T47D (cell line): Measurements from ENCODE around the gene SEMA6A.

ENCODE experiments used
- DNase-seq, 2 experiments: peaks; one replicate each; pipeline versions ENCODE4 v3.0.0 to v3.0.0-alpha.2; 2011 to 2012; ENCODE audit warnings: low read depth in 1 of 2, low spot score in 1 of 2
- JUND ChIP-seq: IDR thresholded peaks from 2 replicates; pipeline ENCODE4 v1.6.1; 2012; ENCODE audit warnings: low read depth
- in situ Hi-C: cut with HindIII; loops from 2 replicates; pipeline ENCODE4 v1.10.0; 2016; ENCODE audit warnings: low sequenced_read_pairs, low pct_unique_long_range_greater_than_20kb

SEMA6A gene

GRCh38 chr5:116415989-116416388, 158.6 kb downstream of the SEMA6A start:
- in situ Hi-C loops = no loop called here
- TF ChIP-seq JUND = no peak
- no peak for DNase-seq

DNA sequence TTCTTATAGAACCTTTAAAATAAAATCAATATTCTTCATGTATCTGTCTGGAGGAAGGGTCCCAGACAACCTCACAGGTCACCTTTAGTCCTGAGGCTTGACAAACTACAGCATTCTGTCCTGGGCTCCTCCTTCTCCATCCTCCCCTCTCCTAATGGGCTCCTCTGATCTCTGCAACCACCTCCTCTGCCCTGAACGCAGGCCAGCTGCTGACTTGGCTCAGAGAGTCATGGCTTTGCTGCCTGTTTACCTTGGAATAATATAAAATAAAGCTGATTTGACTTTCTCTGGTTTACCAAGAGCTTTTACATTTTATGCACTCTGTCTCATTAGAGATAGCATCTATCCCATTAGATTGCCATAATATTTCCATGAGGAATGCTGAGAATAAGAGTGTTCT, 159.4 kb downstream of the SEMA6A start:
- no peak for TF ChIP-seq JUND
- in situ Hi-C loops = no loop called here
- DNase-seq = no peak

- in situ Hi-C loops = no loop called here
- DNase-seq = no peak
- no peak for TF ChIP-seq JUND
Observed at GRCh38 chr5:116411101-116411571, 163.5 kb downstream of the SEMA6A start.

GRCh38 chr5:116410336-116410890, 164.2 kb downstream of the SEMA6A start:
- no peak for DNase-seq
- in situ Hi-C loops = no loop called here
- TF ChIP-seq JUND = no peak

GRCh38 chr5:116409591-116410296, 164.9 kb downstream of the SEMA6A start:
- DNase-seq = no peak
- no peak for TF ChIP-seq JUND
- in situ Hi-C loops = no loop called here

GRCh38 chr5:116406306-116407041, 168.1 kb downstream of the SEMA6A start:
- TF ChIP-seq JUND = no peak
- in situ Hi-C loops = no loop called here
- no peak for DNase-seq

DNA sequence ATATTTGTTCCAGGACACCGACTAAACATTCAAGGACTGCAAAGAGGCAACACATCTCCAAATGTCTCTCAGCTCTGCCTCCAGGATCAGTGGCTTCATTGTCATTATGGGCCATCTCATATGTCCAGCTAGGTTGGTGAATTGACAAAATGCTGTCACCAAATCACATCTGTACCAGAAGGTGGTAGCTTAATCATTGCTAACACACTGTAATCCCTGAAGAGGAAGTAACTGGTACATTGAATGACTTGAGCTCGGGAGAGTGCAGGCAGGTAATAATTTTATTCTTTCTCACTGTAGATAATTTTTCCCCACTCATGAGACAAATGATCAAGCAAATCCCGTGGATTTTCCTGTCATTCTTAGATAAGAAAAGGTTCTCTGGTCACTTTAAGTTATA, 169.8 kb downstream of the SEMA6A start:
- DNase-seq = no peak
- in situ Hi-C loops = no loop called here
- TF ChIP-seq JUND = no peak

GRCh38 chr5:116404016-116404415, 170.6 kb downstream of the SEMA6A start:
- in situ Hi-C loops = no loop called here
- DNase-seq = no peak

GRCh38 chr5:116402235-116402634, 172.4 kb downstream of the SEMA6A start:
- in situ Hi-C loops = no loop called here
- DNase-seq = no peak
- TF ChIP-seq JUND = no peak

More at GRCh38 chr5:116404016-116404415, 170.6 kb downstream of the SEMA6A start:
- TF ChIP-seq JUND = no peak

GRCh38 chr5:116401576-116401975, 173.0 kb downstream of the SEMA6A start:
- in situ Hi-C loops = no loop called here
- TF ChIP-seq JUND = no peak
- DNase-seq = no peak

DNA sequence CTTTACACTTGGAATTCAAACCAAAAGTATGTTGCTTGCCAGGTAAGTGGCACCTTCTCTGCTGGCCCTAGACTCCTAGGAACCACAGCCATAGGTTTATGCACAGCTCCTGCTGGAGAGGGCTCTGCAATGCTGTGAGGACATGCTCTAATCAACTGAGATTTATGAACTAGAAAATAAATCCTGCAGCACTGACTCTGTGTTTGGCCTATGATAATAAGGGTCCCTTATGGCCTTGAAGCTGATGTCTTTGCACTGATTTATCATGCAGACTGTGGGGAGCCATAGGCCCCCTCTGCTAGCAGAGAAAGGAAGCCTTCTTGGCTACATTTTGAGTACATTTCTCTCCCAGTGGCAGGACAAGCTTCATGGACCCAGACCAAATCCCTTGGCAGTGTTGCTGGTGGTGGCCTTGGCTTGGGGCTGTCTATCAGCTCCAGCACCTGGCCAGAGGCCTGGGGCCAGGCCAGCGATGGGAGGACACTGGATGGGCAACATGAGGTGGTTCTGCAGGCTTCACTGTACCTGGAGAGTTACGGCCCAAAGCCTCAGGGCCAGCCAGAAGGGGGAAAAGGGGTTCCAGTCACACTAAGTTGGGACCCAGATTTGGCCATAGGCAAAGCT, 178.0 kb downstream of the SEMA6A start:
- in situ Hi-C loops = no loop called here
- no peak for DNase-seq
- no peak for TF ChIP-seq JUND

GRCh38 chr5:116395631-116396203, 178.9 kb downstream of the SEMA6A start:
- no peak for TF ChIP-seq JUND
- in situ Hi-C loops = no loop called here
- no peak for DNase-seq
